Measurements from ENCODE around the gene NRG2.

- no peak for TF ChIP-seq CTCF (conservative IDR thresholded peaks at IDR 0.05; ENCODE audit: low read depth in 2 of 2)
- TF ChIP-seq REST (IDR thresholded peaks at IDR 0.05; ENCODE audit: unreplicated experiment) = no peak
- no peak for TF ChIP-seq EZH2 (IDR thresholded peaks at IDR 0.05; ENCODE audit: low read depth, unreplicated experiment)
- no peak for TF ChIP-seq EZH2phosphoT487 (IDR thresholded peaks at IDR 0.05; ENCODE audit: unreplicated experiment)
- no peak for TF ChIP-seq ETS1 (IDR thresholded peaks at IDR 0.05)
- TF ChIP-seq JUNB (IDR thresholded peaks at IDR 0.05; ENCODE audit: unreplicated experiment) = no peak
- no peak for TF ChIP-seq CREB1 (CRISPR knock-in tag; IDR thresholded peaks at IDR 0.05; ENCODE audit: low read depth)
- no peak for TF ChIP-seq POLR2AphosphoS5 (IDR thresholded peaks at IDR 0.05; ENCODE audit: low read depth)
- no peak for TF ChIP-seq ZNF331 (CRISPR knock-in tag; IDR thresholded peaks at IDR 0.05; ENCODE audit: low read depth)
- no peak for TF ChIP-seq ZNF462 (CRISPR knock-in tag; IDR thresholded peaks at IDR 0.05)
- no peak for TF ChIP-seq ZNF114 (CRISPR knock-in tag; IDR thresholded peaks at IDR 0.05)
- TF ChIP-seq NANOG (IDR thresholded peaks at IDR 0.05; ENCODE audit: borderline replicate concordance) = no peak
- TF ChIP-seq STAT1 (IDR thresholded peaks at IDR 0.05; ENCODE audit: unreplicated experiment) = no peak
Measured at GRCh38 chr5:139898981-139899380, 144.1 kb downstream of the NRG2 start.

Data from GM23338 (cell line).